H1 (cell line): ENCODE results near the gene ARFGAP3. TPM values are rescaled to one million over a fixed set of nuclear protein-coding genes. Genes with fewer than 3 reads are reported as not detected.

Experiments used
- BCL11A ChIP-seq, 2 experiments: IDR thresholded peaks; one replicate each; pipeline ENCODE4 v1.6.1; 2011; ENCODE audit warnings: low read depth in 2 of 2, low read length in 2 of 2, mild to moderate bottlenecking in 2 of 2
- CBX8 ChIP-seq: fragments of 300-800, 300-1000 bp; sonication (generic); IDR thresholded peaks from 2 replicates; pipeline ENCODE4 v1.7.1; 2016; ENCODE audit warnings: low read depth, low read length, borderline replicate concordance
- NRF1 ChIP-seq: IDR thresholded peaks from 2 replicates; pipeline ENCODE4 v1.6.1; 2011; ENCODE audit warnings: mild to moderate bottlenecking, low read depth, low read length, improper control_type of control experiment
- TAF1 ChIP-seq: IDR thresholded peaks from 2 replicates; pipeline ENCODE4 v1.6.1; 2011; ENCODE audit warnings: mild to moderate bottlenecking, low read depth, low read length
- polyA plus RNA-seq, 7 experiments: library from polyadenylated mRNA; depleted of rRNA in 3 of 7; stranded (reverse) in 5 of 7; unstranded in 2 of 7; fragments of >200 nt in 5 of 7; fragments of 200-250 nt in 2 of 7; gene quantifications; 1 replicate in 5 of 7; 2 replicates in 1 of 7; 4 replicates in 1 of 7; pipeline versions ENCODE4 v1.2.1 to v1.2.3, GENCODE V29; 2011 to 2013; ENCODE audit warnings: missing spikeins in 2 of 7, mixed read lengths in 2 of 7
- total RNA-seq: library from RNA; stranded (reverse); fragmentation: NEBNext Ultra II Directional; extraction: Animal tissue kit (Norgen Biotek cat#: 25700); gene quantifications from 2 replicates; pipeline ENCODE4 v1.2.1, GENCODE V29; 2021

Gene ARFGAP3
- total and polyA plus RNA-seq, 2 of the 8 experiments (the other 6 are each of a cell fraction or from before 2014, with no cell fraction given), result 9.7 to 16.0 TPM

DNA sequence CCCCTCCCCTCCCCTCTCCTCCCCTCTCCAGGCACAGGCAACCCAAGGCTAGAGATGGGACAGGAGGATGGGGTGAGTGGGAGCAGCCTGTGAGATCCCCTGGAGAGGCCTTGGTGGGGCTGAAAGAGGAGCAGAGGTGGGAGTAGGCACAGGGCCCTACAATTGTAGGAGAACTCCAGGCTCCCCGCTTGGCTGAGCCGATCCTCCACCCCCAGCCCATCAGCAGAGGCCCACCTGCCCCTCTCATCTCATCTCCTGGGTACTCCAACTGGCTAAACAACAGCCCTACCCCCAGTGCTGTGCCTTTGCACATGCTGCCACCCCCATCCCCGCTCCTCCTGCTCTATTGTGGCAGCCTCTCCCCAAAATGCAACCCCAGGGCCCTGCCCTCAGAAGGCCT, 84.4 kb downstream of the ARFGAP3 start (continued):
- TF ChIP-seq CBX8 (no peak), TAF1 (no peak), BCL11A (IDR thresholded peaks at IDR 0.05; ENCODE audit: low read depth in 2 of 2, low read length in 2 of 2) (no peak), NRF1 (no peak)
- TF ChIP-seq, all 59 proteins: peak for 0
